Heart right ventricle (tissue), 16 donors: ENCODE results near the gene TBC1D14. TPM values are rescaled to one million over a fixed set of nuclear protein-coding genes. Genes with fewer than 3 reads are reported as not detected.
"Not testable (repeated sequence)": the region's sequence is repeated elsewhere in the genome, so short reads cannot be mapped to it uniquely, and the experiment has no call there.

Experiments used
- ATAC-seq, 8 donors: fragments of 200-7000 bp; cut with Tn5 transposase; one replicate each; pipeline ENCODE4 v1.9.1; 2020; ENCODE audit warnings: mild to moderate bottlenecking in 8 of 8, moderate library complexity in 8 of 8, moderate number of reproducible peaks in 1 of 8
- DNase-seq, 2 donors: peaks; one replicate each; pipeline ENCODE4 v3.0.0-alpha.2; 2020
- H3K27ac ChIP-seq, 10 donors: fragments of 200-600 bp; sonication (generic) in 2 of 10; one replicate each; pipeline versions ENCODE4 v1.5.0 to v1.8.0; 2020 to 2022; ENCODE audit warnings: mild to moderate bottlenecking in 3 of 10
- H3K27me3 ChIP-seq, 7 donors: fragments of 200-600 bp; one replicate each; pipeline ENCODE4 v1.8.0; 2021 to 2022; ENCODE audit warnings: mild to moderate bottlenecking in 2 of 7
- H3K36me3 ChIP-seq, 9 donors: fragments of 200-600 bp; sonication (generic) in 1 of 9; one replicate each; pipeline versions ENCODE4 v1.5.0 to v1.8.0; 2020 to 2022; ENCODE audit warnings: mild to moderate bottlenecking in 2 of 9
- H3K4me1 ChIP-seq, 9 donors: fragments of 200-600 bp; sonication (generic) in 1 of 9; one replicate each; pipeline versions ENCODE4 v1.5.0 to v1.8.0; 2020 to 2022; ENCODE audit warnings: mild to moderate bottlenecking in 4 of 9
- H3K4me3 ChIP-seq, 10 donors: fragments of 200-600 bp; sonication (generic) in 2 of 10; one replicate each; pipeline versions ENCODE4 v1.5.0 to v1.8.0; 2020 to 2022; ENCODE audit warnings: mild to moderate bottlenecking in 7 of 10, moderate library complexity in 2 of 10
- H3K9me3 ChIP-seq, 11 donors: fragments of 200-600 bp in 10 of 11; sonication (generic) in 2 of 11; one replicate each; pipeline versions ENCODE4 v1.5.0 to v1.8.0; 2013 to 2022; ENCODE audit warnings: mild to moderate bottlenecking in 2 of 11, control low read depth in 1 of 11, moderate library complexity in 1 of 11
- CTCF ChIP-seq, 9 donors: fragments of 200-600 bp; sonication (generic) in 2 of 9; IDR thresholded peaks; one replicate each; pipeline versions ENCODE4 v1.5.0 to v1.8.0; 2021 to 2022; ENCODE audit warnings: antibody characterized with exemption in 9 of 9, mild to moderate bottlenecking in 5 of 9, moderate library complexity in 1 of 9
- WGBS, 2 donors: extraction: QIAGEN DNeasy Blood & Tissue Kit; methylation state at CpG; one replicate each; pipeline ENCODE4 v1.1.7; 2013; ENCODE audit warnings: inconsistent platforms in 1 of 2; 5-methylcytosine and 5-hydroxymethylcytosine counted together
- intact Hi-C, 10 donors: fragments of 100-400 bp; cut with DNase I; formaldehyde crosslinking; loops; one replicate each; pipeline versions ENCODE4 v1.11.1 to v1.14.2; 2022
- polyA plus RNA-seq, 2 donors: library from polyadenylated mRNA; stranded (reverse); fragments of 200-250 nt; gene quantifications; one replicate each; pipeline ENCODE4 v1.2.3, GENCODE V29; 2013
- total RNA-seq, 10 donors: library from RNA; stranded (reverse); fragmentation: NEBNext Ultra II Directional in 3 of 10; extraction: Animal tissue kit (Norgen Biotek cat#: 25700) in 3 of 10; gene quantifications; one replicate each; pipeline versions ENCODE4 v1.2.1 to v1.2.4, GENCODE V29; 2021 to 2023
- donor health status: Arrhythmogenic right ventricular cardiomyopathy.
- donor health status: ischemic (EF 13 %, LVEDD 7.1; RV severe dilation, severe dysfunction).
- donor health status: healthy with polysubstance abuse.
- donor health status: DM: no; HTN: yes; CAD: no.
- donor health status: DM: no; HTN: no; CAD: no.
- donor health status: ischemic (EF 25% LVEDD 6.9; RV normal size, moderate dysfunction).
- donor health status: ischemic (EF 25% LVEDD 5.7; RV mildly dilated, moderate dysfunction).
- donor health status: healthy.
- donor health status: DM: yes; HTN: yes; CAD: no.
- donor health status: Ischemic cardiomyopathy.
- donor health status: ischemic (EF 35%, LVEDD 5.7; RV mildly dilated, moderate dysfunction).
- donor health status: nonischemic (EF 11% LVEDD 7.7; RV severe dilation, severe dysfunction).
- donor health status: DM: yes; HTN: yes; CAD: no.
- donor health status: PGD.
- donor health status: ischemic (EF 29% LVEDD 5.4; RV normal size, mild dysfunction).
- donor health status: nonischemic (EF 23%, LVEDD 6.1; RV moderate dilation, normal function).

Gene TBC1D14
- total and polyA plus RNA-seq, 12 donors, result 10.5 to 43.7 (median 32.6) TPM

GRCh38 chr4:7075962-7076695 lies 166.5 kb downstream of the TBC1D14 start:
- Histone ChIP-seq H3K36me3 (no peaks in the 10 kb centered on the region), H3K4me3 (no peak overlapping the region), H3K4me1 (peaks cover 0 to 5% (median 0%) of the 10 kb centered on the region in 9 donors), H3K27ac (no peak overlapping the region), H3K27me3 (no peaks in the 10 kb centered on the region), H3K9me3 (peaks cover 0 to 5% (median 0%) of the 10 kb centered on the region in 11 donors)
- DNase-seq (no peak), ATAC-seq (peak in 2 of 8 donors; percentile 5 to 40)
- WGBS, 2 donors, result 85 to 86% methylated on average over 25 of the region's 25 CpGs
- intact Hi-C loops, result loop anchor here in 3 of 10 donors (10.0 kb wide), 4 partner anchors 91 to 351 kb away; partner anchors contain the start of gene TBC1D14 (in 1 of the 3)
- TF ChIP-seq CTCF (IDR thresholded peaks at IDR 0.05), result no peak

GRCh38 chr4:7076696-7077082 lies 167.1 kb downstream of the TBC1D14 start:
- intact Hi-C loops, result loop anchor here in 3 of 10 donors (10.0 kb wide), 4 partner anchors 92 to 352 kb away; partner anchors contain the start of gene TBC1D14 (in 1 of the 3)
- ATAC-seq (no peak), DNase-seq (no peak)
- H3K4me3 ChIP-seq, result no peak overlapping the region
- 59 to 63% methylated on average over 6 of the region's 6 CpGs for WGBS, 2 donors
- H3K9me3 ChIP-seq, result peaks cover 0 to 5% (median 0%) of the 10 kb centered on the region in 11 donors
- no peak overlapping the region for H3K27ac ChIP-seq
- no peak for TF ChIP-seq CTCF (IDR thresholded peaks at IDR 0.05)
- H3K27me3 ChIP-seq, result peaks cover 0 to 1% (median 0%) of the 10 kb centered on the region in 7 donors
- H3K4me1 ChIP-seq, result peaks cover 0 to 5% (median 0%) of the 10 kb centered on the region in 9 donors
- no peaks in the 10 kb centered on the region for H3K36me3 ChIP-seq

DNA sequence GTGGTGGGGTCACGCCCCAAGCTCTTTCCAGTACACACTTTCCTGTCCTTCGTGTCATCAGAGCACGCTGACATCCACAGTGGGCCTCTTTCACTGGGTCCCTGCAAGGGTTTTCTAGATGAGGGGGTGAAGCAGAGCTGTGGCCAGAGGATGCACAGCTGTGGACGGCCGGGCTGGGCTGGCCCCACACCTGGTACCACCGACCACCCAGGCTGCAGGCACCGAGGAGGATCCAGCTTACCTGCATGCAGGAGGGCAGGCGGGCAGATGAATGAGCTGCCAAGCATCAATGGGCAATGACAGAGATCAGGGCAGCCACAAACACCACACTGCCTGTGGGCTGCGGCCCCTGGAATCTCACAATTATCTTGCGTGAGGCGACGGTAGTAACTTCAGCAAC lies 167.7 kb downstream of the TBC1D14 start:
- no peak for TF ChIP-seq CTCF (IDR thresholded peaks at IDR 0.05)
- Histone ChIP-seq H3K36me3 (no peaks in the 10 kb centered on the region), H3K4me1 (peaks cover 0 to 5% (median 0%) of the 10 kb centered on the region in 9 donors), H3K4me3 (no peak overlapping the region), H3K27ac (no peak overlapping the region), H3K27me3 (peaks cover 0 to 8% (median 0%) of the 10 kb centered on the region in 7 donors), H3K9me3 (peaks cover 0 to 5% (median 0%) of the 10 kb centered on the region in 11 donors)
- ATAC-seq (no peak), DNase-seq (no peak)
- WGBS, 2 donors, result 88 to 91% methylated on average over 12 of the region's 12 CpGs
- intact Hi-C loops, result loop anchor here in 3 of 10 donors (10.0 kb wide), 4 partner anchors 93 to 353 kb away; partner anchors contain the start of gene TBC1D14 (in 1 of the 3)

DNA sequence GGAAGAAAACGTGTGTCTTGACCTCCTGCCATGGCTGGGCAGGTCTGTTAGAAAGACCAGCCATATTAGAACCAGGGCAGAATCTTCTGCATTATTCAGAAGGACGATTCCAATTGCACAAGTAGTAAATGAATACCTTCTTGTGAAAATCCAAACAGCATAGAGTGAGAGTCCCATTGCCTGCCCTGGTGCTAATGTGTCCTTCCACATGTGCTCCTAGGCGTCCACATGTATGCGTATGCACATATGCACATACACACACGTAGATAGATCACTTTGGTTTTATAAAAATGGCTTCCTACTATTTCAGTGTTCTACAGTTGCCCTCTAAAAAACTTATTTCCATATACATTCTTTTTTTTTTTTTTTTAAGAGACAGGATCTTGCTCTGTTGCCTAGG lies 168.4 kb downstream of the TBC1D14 start:
- Histone ChIP-seq H3K9me3 (peaks cover 0 to 5% (median 0%) of the 10 kb centered on the region in 11 donors), H3K27ac (no peak overlapping the region), H3K4me1 (peaks cover 0 to 5% (median 0%) of the 10 kb centered on the region in 9 donors), H3K27me3 (peaks cover 0 to 15% (median 0%) of the 10 kb centered on the region in 7 donors), H3K4me3 (no peak overlapping the region), H3K36me3 (no peaks in the 10 kb centered on the region)
- DNase-seq (no peak), ATAC-seq (no peak)
- TF ChIP-seq CTCF (IDR thresholded peaks at IDR 0.05), result no peak
- intact Hi-C loops, result loop anchor here in 3 of 10 donors (10.0 kb wide), 4 partner anchors 93 to 353 kb away; partner anchors contain the start of gene TBC1D14 (in 1 of the 3)
- 88 to 90% methylated on average over 5 of the region's 5 CpGs for WGBS, 2 donors

- intact Hi-C loops, result loop anchor here in 3 of 10 donors (10.0 kb wide), 4 partner anchors 95 to 355 kb away; partner anchors contain the start of gene TBC1D14 (in 1 of the 3)
- not testable (repeated sequence) for H3K4me3 ChIP-seq, ATAC-seq, DNase-seq, H3K36me3 ChIP-seq, H3K27ac ChIP-seq, H3K9me3 ChIP-seq, H3K4me1 ChIP-seq
- H3K27me3 ChIP-seq, result peaks cover 0 to 29% (median 5%) of the 10 kb centered on the region in 7 donors
These were observed 169.9 kb downstream of the TBC1D14 start for GRCh38 chr4:7079483-7079882.

DNA sequence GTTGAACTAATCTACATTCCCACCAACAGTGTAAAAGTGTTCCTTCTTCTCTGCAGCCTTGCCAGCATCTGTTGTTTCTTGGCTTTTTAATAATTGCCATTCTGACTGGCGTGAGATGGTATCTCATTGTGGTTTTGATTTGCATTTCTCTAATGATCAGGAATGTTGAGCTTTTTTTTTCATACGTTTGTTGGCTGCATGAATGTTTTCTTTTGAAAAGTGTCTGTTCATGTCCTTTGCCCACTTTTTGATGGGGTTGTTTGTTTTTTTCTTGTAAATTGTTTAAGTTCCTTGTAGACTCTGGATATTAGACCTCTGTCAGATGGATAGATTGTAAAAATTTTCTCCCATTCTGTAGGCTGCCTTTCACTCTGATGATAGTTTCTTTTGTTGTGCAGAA lies 170.3 kb downstream of the TBC1D14 start:
- H3K9me3 ChIP-seq, H3K4me3 ChIP-seq, ATAC-seq, DNase-seq, H3K36me3 ChIP-seq, H3K27ac ChIP-seq, H3K4me1 ChIP-seq: not testable (repeated sequence)
- 83 to 88% methylated on average over 2 of the region's 2 CpGs for WGBS, 2 donors
- intact Hi-C loops, result loop anchor here in 4 of 10 donors (5.0 to 10.0 kb wide), 5 partner anchors 95 to 355 kb away; partner anchors contain the start of genes KIAA0232 (in 1 of the 4) and TBC1D14 (in 1 of the 4)
- peaks cover 0 to 34% (median 7%) of the 10 kb centered on the region in 7 donors for H3K27me3 ChIP-seq
